CD14-positive monocyte (primary cell): Measurements from ENCODE around the gene PRKCQ. TPM values are rescaled to one million over a fixed set of nuclear protein-coding genes. Genes with fewer than 3 reads are reported as not detected.
A peak's percentile ranks its signal among the peaks of the same experiment; 100 is the strongest.
"Not testable (repeated sequence)": the region's sequence is repeated elsewhere in the genome, so short reads cannot be mapped to it uniquely, and the experiment has no call there.

Source experiments
- DNase-seq, 3 donors: peaks; one replicate each; pipeline ENCODE4 v3.0.0-alpha.2; 2011 to 2022
- H2AFZ ChIP-seq: 2 replicates; pipeline ENCODE4 v1.6.0; 2012; ENCODE audit warnings: mild to moderate bottlenecking, low read depth, low read length, inconsistent platforms; ENCODE audit not compliant: insufficient read depth, poor library complexity, severe bottlenecking
- H3K27ac ChIP-seq, 2 donors: 1 replicate in 1 of 2; 2 replicates in 1 of 2; pipeline ENCODE4 v1.5.1; 2012 to 2013; ENCODE audit warnings: low read length in 2 of 2, control low read depth in 1 of 2, inconsistent platforms in 1 of 2, low read depth in 1 of 2, mild to moderate bottlenecking in 1 of 2
- H3K27me3 ChIP-seq, 2 donors: one replicate each; pipeline versions ENCODE4 v1.6.0 to v1.6.1; 2011 to 2013; ENCODE audit warnings: low read length in 2 of 2; ENCODE audit not compliant: control insufficient read depth in 2 of 2, insufficient read depth in 2 of 2
- H3K36me3 ChIP-seq, 2 donors: replicated peaks in 1 of 2; 1 replicate in 1 of 2; 2 replicates in 1 of 2; pipeline versions ENCODE4 v1.5.1 to v1.6.1; 2012 to 2013; ENCODE audit warnings: low read length in 2 of 2, control low read depth in 1 of 2, inconsistent platforms in 1 of 2, mild to moderate bottlenecking in 1 of 2; ENCODE audit not compliant: insufficient read depth in 2 of 2, control insufficient read depth in 1 of 2
- H3K4me1 ChIP-seq, 2 donors: 1 replicate in 1 of 2; 2 replicates in 1 of 2; pipeline versions ENCODE4 v1.5.1 to v1.6.1; 2012 to 2013; ENCODE audit warnings: low read length in 2 of 2, control low read depth in 1 of 2, inconsistent platforms in 1 of 2, mild to moderate bottlenecking in 1 of 2, moderate library complexity in 1 of 2; ENCODE audit not compliant: insufficient read depth in 2 of 2, control insufficient read depth in 1 of 2
- H3K4me2 ChIP-seq: replicated peaks from 2 replicates; pipeline ENCODE3; 2012; ENCODE audit warnings: low read length, moderate library complexity, mild to moderate bottlenecking; ENCODE audit not compliant: poor library complexity, severe bottlenecking; ENCODE audit errors: extremely low read depth
- H3K4me3 ChIP-seq, 3 experiments: fragments of 200-600 bp in 1 of 3; sonication (generic) in 1 of 3; replicated peaks in 1 of 3; 1 replicate in 2 of 3; 2 replicates in 1 of 3; pipeline ENCODE4 v1.5.1; 2011 to 2013; ENCODE audit warnings: low read length in 3 of 3, mild to moderate bottlenecking in 3 of 3, control low read depth in 2 of 3, low read depth in 2 of 3, inconsistent platforms in 1 of 3, moderate library complexity in 1 of 3
- H3K79me2 ChIP-seq: 2 replicates; pipeline ENCODE4 v1.6.0; 2012; ENCODE audit warnings: mild to moderate bottlenecking, control low read depth, inconsistent platforms, low read length, moderate library complexity; ENCODE audit not compliant: insufficient read depth
- H3K9ac ChIP-seq: 2 replicates; pipeline ENCODE4 v1.6.0; 2017; ENCODE audit warnings: low read length, mild to moderate bottlenecking; ENCODE audit not compliant: insufficient read depth, poor library complexity, severe bottlenecking
- H3K9me3 ChIP-seq, 2 donors: replicated peaks in 1 of 2; 1 replicate in 1 of 2; 2 replicates in 1 of 2; pipeline versions ENCODE4 v1.5.1 to v1.6.1; 2012 to 2013; ENCODE audit warnings: low read length in 2 of 2, control low read depth in 1 of 2; ENCODE audit not compliant: control insufficient read depth in 1 of 2, insufficient read depth in 1 of 2
- H4K20me1 ChIP-seq: 2 replicates; pipeline ENCODE4 v1.6.0; 2012; ENCODE audit warnings: mild to moderate bottlenecking, low read length, control low read depth, moderate library complexity; ENCODE audit not compliant: insufficient read depth
- H3K27ac Mint-ChIP-seq, 7 donors: one replicate each; pipeline ENCODE4 v1.8.0; 2020; ENCODE audit warnings: mild to moderate bottlenecking in 7 of 7, mixed read lengths in 7 of 7, moderate library complexity in 6 of 7, inconsistent platforms in 2 of 7
- H3K27me3 Mint-ChIP-seq, 3 donors: one replicate each; pipeline ENCODE4 v1.8.0; 2021 to 2022; ENCODE audit warnings: low read depth in 3 of 3, mild to moderate bottlenecking in 3 of 3, mixed read lengths in 3 of 3, moderate library complexity in 3 of 3, inconsistent platforms in 1 of 3
- H3K36me3 Mint-ChIP-seq, 2 donors: one replicate each; pipeline ENCODE4 v1.8.0; 2020; ENCODE audit warnings: mixed read lengths in 2 of 2, inconsistent platforms in 1 of 2, mild to moderate bottlenecking in 1 of 2
- H3K4me1 Mint-ChIP-seq: one replicate; pipeline ENCODE4 v1.8.0; 2020; ENCODE audit warnings: mild to moderate bottlenecking, mixed read lengths
- H3K4me3 Mint-ChIP-seq, 2 donors: one replicate each; pipeline ENCODE4 v1.8.0; 2020; ENCODE audit warnings: mild to moderate bottlenecking in 2 of 2, mixed read lengths in 2 of 2, moderate library complexity in 1 of 2
- H3K9me3 Mint-ChIP-seq, 7 donors: one replicate each; pipeline ENCODE4 v1.8.0; 2020 to 2022; ENCODE audit warnings: mixed read lengths in 7 of 7, mild to moderate bottlenecking in 6 of 7, moderate library complexity in 6 of 7, inconsistent platforms in 2 of 7
- WGBS: methylation state at CpG from one replicate; pipeline ENCODE4 v1.1.5; 2013; ENCODE audit warnings: missing lambda C conversion rate; ENCODE audit not compliant: insufficient coverage; 5-methylcytosine and 5-hydroxymethylcytosine counted together
- intact Hi-C, 2 donors: fragments of 100-400 bp; cut with micrococcal nuclease; formaldehyde crosslinking; loops; one replicate each; pipeline versions ENCODE4 v1.15.0 to v1.15.1; 2023
- polyA plus RNA-seq, 3 donors: library from polyadenylated mRNA; depleted of rRNA in 1 of 3; unstranded in 2 of 3; stranded (reverse) in 1 of 3; fragments of 300-500 nt in 2 of 3; fragments of >200 nt in 1 of 3; fragmentation: Illumina TruSeq in 2 of 3; gene quantifications; 1 replicate in 2 of 3; 2 replicates in 1 of 3; pipeline ENCODE4 v1.2.3, GENCODE V29; 2012 to 2021
- TF ChIP-seq, protein P1 (sequence below): fragments of 200-600 bp; IDR thresholded peaks from one replicate; pipeline ENCODE4 v1.8.0; 2022; ENCODE audit warnings: antibody characterized with exemption, mild to moderate bottlenecking

PRKCQ gene
- polyA plus RNA-seq, 3 donors = 0.01 to 0.29 (median 0.09) TPM

DNA sequence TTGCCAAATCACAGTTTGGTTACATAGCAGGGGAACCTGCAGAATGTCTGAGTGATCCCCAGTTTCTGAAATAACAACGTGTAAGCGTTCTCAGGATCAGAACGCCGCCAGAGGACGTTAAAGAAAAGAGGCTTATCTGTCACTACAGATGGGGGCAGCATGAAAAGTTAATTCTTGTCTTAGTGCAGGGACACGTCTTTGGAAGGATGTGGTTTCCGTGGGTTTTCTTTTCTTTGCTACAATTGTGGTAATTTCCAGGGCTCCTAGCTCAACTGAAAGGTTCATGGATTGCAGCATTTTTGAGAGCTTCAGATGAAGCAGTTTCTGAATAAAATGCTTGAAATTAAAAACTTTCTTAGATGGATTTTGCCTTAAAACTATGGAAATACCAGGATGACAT is 106.6 kb downstream of the PRKCQ start:
- Mint-ChIP-seq H3K27me3 (no peaks in the 10 kb centered on the region), H3K36me3 (peaks cover 0 to 5% of the 10 kb centered on the region in 2 donors)

DNA sequence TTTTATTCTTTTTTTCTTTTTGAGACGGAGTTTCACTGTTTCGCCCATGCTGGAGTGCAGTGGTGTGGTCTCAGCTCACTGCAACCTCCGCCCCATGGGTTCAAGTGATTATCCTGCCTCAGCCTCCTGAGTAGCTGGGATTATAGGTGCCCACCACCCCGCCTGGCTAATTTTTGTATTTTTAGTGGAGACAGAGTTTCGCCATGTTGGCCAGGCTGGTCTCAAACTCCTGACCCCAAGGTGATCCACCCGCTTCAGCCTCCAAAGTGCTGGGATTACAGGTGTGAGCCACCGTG is 107.4 kb downstream of the PRKCQ start:
- H3K27me3 ChIP-seq, intact Hi-C loops, H2AFZ ChIP-seq, DNase-seq, H3K9me3 ChIP-seq, H3K36me3 ChIP-seq, H3K27me3 Mint-ChIP-seq, H3K9me3 Mint-ChIP-seq, H4K20me1 ChIP-seq, H3K36me3 Mint-ChIP-seq, H3K9ac ChIP-seq, H3K79me2 ChIP-seq: not testable (repeated sequence)
- Mint-ChIP-seq H3K4me1 (peaks cover 30% of the 10 kb centered on the region), H3K4me3 (peak overlapping the region in 1 of 2 donors; percentile 61), H3K27ac (peak overlapping the region; percentile 34 to 90 (median 71))
- peak overlapping the region in 1 of 3 experiments; percentile 40 for H3K4me3 ChIP-seq
- H3K4me1 ChIP-seq = peaks cover 20 to 30% of the 10 kb centered on the region in 2 donors
- 35% methylated on average over 4 of the region's 7 CpGs for WGBS
- peak overlapping the region; percentile 34 to 94 for H3K27ac ChIP-seq
- peak overlapping the region; percentile 32 for H3K4me2 ChIP-seq

More for the DNA sequence above, 106.6 kb downstream of the PRKCQ start:
- WGBS = 0% methylated on average over 7 of the region's 7 CpGs
- Histone ChIP-seq H4K20me1 (no peaks in the 10 kb centered on the region), H3K79me2 (no peaks in the 10 kb centered on the region), H3K4me2 (peak overlapping the region; percentile 32), H3K27ac (peak overlapping the region in 1 of 2 donors; percentile 94), H3K36me3 (no peaks in the 10 kb centered on the region), H3K9me3 (no peaks in the 10 kb centered on the region), H2AFZ (peak overlapping the region; percentile 7), H3K27me3 (no peaks in the 10 kb centered on the region), H3K9ac (no peak overlapping the region), H3K4me3 (no peak overlapping the region), H3K4me1 (peaks cover 20 to 30% of the 10 kb centered on the region in 2 donors)
- peaks cover 0 to 3% (median 0%) of the 10 kb centered on the region in 7 donors for H3K9me3 Mint-ChIP-seq
- H3K27ac Mint-ChIP-seq = peak overlapping the region in 4 of 7 donors; percentile 13 to 95 (median 66)
- TF ChIP-seq, protein P1, sequence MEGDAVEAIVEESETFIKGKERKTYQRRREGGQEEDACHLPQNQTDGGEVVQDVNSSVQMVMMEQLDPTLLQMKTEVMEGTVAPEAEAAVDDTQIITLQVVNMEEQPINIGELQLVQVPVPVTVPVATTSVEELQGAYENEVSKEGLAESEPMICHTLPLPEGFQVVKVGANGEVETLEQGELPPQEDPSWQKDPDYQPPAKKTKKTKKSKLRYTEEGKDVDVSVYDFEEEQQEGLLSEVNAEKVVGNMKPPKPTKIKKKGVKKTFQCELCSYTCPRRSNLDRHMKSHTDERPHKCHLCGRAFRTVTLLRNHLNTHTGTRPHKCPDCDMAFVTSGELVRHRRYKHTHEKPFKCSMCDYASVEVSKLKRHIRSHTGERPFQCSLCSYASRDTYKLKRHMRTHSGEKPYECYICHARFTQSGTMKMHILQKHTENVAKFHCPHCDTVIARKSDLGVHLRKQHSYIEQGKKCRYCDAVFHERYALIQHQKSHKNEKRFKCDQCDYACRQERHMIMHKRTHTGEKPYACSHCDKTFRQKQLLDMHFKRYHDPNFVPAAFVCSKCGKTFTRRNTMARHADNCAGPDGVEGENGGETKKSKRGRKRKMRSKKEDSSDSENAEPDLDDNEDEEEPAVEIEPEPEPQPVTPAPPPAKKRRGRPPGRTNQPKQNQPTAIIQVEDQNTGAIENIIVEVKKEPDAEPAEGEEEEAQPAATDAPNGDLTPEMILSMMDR = no peak
- DNase-seq = peak in 1 of 3 donors; percentile 7
- intact Hi-C loops = no loop called here
- H3K4me1 Mint-ChIP-seq = peaks cover 30% of the 10 kb centered on the region
- peak overlapping the region in 1 of 2 donors; percentile 57 for H3K4me3 Mint-ChIP-seq
